ENCODE measurements around the gene GALT. TPM values are rescaled to one million over a fixed set of nuclear protein-coding genes. Genes with fewer than 3 reads are reported as not detected.
A peak's percentile ranks its signal among the peaks of the same experiment; 100 is the strongest.

GALT gene
- total RNA-seq, 1 experiment from 2014 or later: 13.4 TPM

- peak; percentile 92 for DNase-seq (ENCODE audit: low read depth)
These were observed 5.6 kb downstream of the GALT start, which contains the start of gene IL11RA for GRCh38 chr9:34651876-34652601. TSS of gene IL11RA (plus strand) at chr9:34652185. CDS start at chr9:34655218, 3,033 bp downstream.

GRCh38 chr9:34652602-34653000 is 6.1 kb downstream of the GALT start:
- DNase-seq (ENCODE audit: low read depth): no peak

- no peak for DNase-seq (ENCODE audit: low read depth)
These were observed 6.9 kb downstream of the GALT start for GRCh38 chr9:34653151-34654072.

GRCh38 chr9:34654323-34655051 is 8.0 kb downstream of the GALT start:
- DNase-seq (ENCODE audit: low read depth): no peak

GRCh38 chr9:34655394-34655793 is 8.9 kb downstream of the GALT start:
- no peak for DNase-seq (ENCODE audit: low read depth)

GRCh38 chr9:34656992-34657391 is 10.5 kb downstream of the GALT start:
- no peak for DNase-seq (ENCODE audit: low read depth)

GRCh38 chr9:34658461-34658860 is 12.0 kb downstream of the GALT start:
- DNase-seq (ENCODE audit: low read depth): no peak

- DNase-seq (ENCODE audit: low read depth): peak; percentile 67
These were observed 13.2 kb downstream of the GALT start for GRCh38 chr9:34659592-34660253.

GRCh38 chr9:34662526-34663302 is 16.2 kb downstream of the GALT start, which contains the start of gene CCL27:
TSS of gene CCL27 (minus strand) at chr9:34662657. CDS start at chr9:34662633, 24 bp downstream.
- DNase-seq (ENCODE audit: low read depth): no peak

GRCh38 chr9:34663303-34663605 is 16.8 kb downstream of the GALT start:
- DNase-seq (ENCODE audit: low read depth): no peak

GRCh38 chr9:34664281-34665066 is 18.0 kb downstream of the GALT start:
- DNase-seq (ENCODE audit: low read depth): peak; percentile 67

- no peak for DNase-seq (ENCODE audit: low read depth)
These were observed 18.5 kb downstream of the GALT start for GRCh38 chr9:34665067-34665380.

GRCh38 chr9:34665381-34666250 is 19.1 kb downstream of the GALT start:
- peak; percentile 93 for DNase-seq (ENCODE audit: low read depth)

GRCh38 chr9:34669809-34670562 is 23.5 kb downstream of the GALT start:
- DNase-seq (ENCODE audit: low read depth): no peak

GRCh38 chr9:34671307-34671706 is 24.8 kb downstream of the GALT start:
- DNase-seq (ENCODE audit: low read depth): no peak

GRCh38 chr9:34674440-34674839 is 28.0 kb downstream of the GALT start:
- no peak for DNase-seq (ENCODE audit: low read depth)

- peak; percentile 30 for DNase-seq (ENCODE audit: low read depth)
These were observed 28.7 kb downstream of the GALT start for GRCh38 chr9:34675048-34675714.

- no peak for DNase-seq (ENCODE audit: low read depth)
These were observed 29.4 kb downstream of the GALT start for GRCh38 chr9:34675869-34676268.

All from M059J (cell line).